IPS-11a (cell line): Measurements from ENCODE around the gene UBASH3A.
"Not testable (repeated sequence)": the region's sequence is repeated elsewhere in the genome, so short reads cannot be mapped to it uniquely, and the experiment has no call there.

ENCODE experiments used
- H3K4me3 ChIP-seq: one replicate; pipeline ENCODE4 v1.5.1; 2013; ENCODE audit warnings: low read depth, low read length, control low read depth

Gene UBASH3A

DNA sequence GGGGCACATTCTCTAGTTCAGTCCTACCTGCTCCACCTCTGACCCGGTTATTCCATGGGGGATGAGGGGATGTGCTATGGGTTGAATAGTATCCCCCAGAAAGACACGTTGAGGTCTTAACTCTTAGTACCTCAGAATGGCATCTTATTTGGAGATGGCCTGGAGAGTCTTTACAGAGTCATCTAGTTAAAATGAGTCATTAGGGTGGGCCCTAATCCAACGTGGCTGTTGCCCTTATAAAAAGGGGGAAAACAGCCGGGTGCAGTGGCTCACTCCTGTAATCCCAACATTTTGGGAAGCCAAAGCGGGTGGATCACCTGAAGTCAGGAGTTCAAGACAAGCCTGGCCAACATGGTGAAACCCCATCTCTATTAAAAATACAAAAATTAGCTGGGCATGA, 13.5 kb upstream of the UBASH3A start:
- no peak overlapping the region for H3K4me3 ChIP-seq

DNA sequence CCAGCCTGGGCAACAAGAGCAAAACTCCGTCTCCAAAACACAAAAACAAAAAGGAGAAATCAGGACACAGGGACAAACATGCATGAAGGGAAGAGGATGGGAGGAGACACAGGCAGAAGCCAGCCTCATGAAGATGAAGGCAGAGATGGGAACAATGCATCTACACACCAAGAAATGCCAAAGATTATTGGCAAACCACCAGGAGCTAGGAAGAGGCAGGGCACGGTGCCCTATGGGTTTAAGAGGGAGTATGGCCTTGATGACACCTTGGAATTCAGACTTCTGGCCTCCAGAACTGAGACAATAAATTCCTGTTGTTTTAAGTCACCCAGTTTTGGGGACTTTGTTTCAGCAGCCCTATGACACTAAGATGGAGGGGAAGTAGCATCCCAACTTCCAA, 13.0 kb upstream of the UBASH3A start:
- no peak overlapping the region for H3K4me3 ChIP-seq

DNA sequence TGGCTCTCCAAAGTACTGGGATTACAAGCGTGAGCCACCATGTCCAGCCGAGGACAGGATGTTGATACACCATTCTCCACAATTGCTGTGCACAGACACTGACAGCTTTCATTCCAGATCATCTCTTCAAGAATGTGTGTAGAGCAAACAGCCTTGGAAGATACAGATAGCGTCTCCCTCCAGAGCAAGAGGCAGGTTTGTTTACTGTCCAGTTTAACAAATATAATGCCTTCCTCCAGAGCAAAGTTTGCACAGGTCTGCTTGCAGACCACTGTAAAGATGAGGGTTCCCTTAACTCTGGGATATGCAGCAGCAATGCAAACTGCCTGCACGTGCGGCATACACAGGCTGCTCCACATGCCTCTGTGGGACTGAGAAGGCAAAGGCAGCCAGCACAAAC, 12.4 kb upstream of the UBASH3A start:
- H3K4me3 ChIP-seq, result no peak overlapping the region

DNA sequence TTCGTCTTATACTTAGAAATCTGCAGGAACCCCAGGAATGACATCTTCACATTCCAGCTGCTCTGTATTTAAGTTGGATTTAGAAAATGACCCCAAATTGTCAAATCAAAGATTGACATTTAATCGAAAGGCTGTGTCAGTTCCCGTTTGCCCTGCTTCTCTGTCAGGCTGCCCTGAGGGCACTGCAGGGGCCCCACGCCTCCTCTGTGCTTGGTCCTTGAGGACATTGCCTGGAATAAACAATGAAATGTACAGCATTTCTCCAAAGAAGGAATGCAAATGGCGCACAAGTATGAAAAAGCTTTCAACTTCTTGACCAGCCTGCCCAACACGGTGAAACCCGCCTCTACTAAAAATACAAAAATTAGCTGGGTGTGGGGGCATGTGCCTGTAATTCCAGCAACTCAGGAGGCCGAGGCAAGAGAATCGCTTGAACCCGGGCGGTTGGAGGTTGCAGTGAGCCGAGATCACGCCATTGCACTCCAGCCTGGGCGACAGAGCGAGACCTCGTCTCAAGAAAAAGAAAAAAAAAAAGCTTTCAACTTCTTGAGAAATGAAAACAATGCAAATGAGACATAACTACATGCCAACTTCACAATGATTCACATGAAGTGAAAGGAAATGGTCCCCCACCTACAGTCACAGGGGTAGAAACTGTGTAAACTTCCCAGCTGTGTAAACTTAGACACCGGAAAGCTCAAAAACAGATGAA, 10.8 kb upstream of the UBASH3A start:
- H3K4me3 ChIP-seq, result no peak overlapping the region

DNA sequence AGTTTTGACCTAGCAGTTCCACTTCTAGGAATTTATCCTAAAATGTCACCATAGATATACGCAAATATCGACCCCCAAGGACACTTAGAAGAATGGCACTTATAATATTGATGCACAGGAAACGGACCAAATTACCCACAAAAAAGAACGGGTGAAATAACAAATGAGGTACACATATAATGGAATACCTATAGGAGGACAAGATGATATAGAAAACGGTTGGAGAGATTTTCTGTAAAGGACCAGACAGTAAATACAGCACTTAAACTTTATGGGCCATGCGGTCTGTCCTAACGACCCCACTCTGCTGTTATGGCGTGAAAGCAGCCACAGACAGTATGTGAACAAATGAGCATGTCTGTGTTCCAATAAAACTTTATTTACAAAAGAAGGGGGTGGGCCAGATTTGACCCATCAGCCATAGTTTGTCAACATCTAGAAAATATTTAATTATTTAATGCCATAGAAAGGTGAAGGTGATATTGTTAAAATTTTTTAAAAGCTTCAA, 10.2 kb upstream of the UBASH3A start:
- no peak overlapping the region for H3K4me3 ChIP-seq

DNA sequence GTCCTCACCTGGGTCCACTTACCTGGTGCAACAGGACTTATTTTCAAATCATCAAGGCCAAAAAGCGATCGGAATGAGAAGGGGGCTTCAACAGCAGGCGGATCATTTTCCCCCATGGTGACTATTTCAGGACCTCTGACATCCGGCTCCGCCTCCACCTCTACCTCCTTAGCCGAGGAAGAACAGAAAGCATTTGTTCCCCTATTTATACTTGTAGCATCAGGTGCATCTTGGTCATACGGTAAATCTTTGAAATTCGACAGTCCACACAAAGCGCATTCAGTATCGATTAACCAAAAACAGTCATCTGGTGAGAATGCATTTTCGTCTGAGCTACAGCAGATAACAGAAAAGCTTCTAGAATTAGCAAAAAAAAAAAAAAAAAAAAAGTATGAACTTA, 8.4 kb upstream of the UBASH3A start:
- no peak overlapping the region for H3K4me3 ChIP-seq

DNA sequence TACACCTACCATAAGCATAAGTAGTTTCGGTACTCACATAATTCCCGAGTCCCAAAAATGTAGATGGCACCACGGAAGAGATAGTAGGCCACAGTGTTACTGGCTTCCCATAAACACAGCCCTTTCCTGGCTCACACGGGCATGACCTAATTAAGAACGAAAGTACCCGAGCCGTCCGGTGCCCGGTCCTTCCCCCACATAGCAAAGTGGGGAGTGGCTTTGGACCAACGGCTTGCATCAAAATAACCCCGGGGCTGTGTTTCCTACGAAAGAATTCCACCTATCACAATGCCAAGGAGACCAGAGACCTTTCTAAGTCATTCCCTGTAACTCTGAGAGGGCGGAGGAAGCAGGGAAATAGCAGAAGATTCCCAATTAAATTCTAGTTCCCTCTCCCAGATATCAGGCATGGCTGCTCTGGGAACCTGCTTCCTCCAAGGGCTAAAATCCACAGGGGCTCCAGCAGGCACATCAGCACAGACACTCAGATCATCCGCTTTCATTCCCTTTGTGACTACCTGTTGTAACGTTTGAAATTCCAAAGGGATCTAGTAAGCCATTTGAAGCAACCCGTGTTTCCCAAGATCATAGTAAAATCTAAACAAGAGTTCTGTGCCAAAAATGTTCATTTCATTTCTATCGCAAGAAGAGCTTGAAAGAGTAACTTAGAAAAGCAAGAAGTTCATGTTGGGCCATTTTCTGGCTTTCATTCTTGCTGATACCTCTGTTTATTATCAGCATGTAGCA, 7.6 kb upstream of the UBASH3A start, which contains the start of gene TMPRSS3:
Gene TMPRSS3, minus strand, starts transcription at position 148 of the 747 bp plus-strand sequence. CDS start 635 bp downstream, outside the sequence.
- no peak within 1 kb of the TSS for H3K4me3 ChIP-seq

DNA sequence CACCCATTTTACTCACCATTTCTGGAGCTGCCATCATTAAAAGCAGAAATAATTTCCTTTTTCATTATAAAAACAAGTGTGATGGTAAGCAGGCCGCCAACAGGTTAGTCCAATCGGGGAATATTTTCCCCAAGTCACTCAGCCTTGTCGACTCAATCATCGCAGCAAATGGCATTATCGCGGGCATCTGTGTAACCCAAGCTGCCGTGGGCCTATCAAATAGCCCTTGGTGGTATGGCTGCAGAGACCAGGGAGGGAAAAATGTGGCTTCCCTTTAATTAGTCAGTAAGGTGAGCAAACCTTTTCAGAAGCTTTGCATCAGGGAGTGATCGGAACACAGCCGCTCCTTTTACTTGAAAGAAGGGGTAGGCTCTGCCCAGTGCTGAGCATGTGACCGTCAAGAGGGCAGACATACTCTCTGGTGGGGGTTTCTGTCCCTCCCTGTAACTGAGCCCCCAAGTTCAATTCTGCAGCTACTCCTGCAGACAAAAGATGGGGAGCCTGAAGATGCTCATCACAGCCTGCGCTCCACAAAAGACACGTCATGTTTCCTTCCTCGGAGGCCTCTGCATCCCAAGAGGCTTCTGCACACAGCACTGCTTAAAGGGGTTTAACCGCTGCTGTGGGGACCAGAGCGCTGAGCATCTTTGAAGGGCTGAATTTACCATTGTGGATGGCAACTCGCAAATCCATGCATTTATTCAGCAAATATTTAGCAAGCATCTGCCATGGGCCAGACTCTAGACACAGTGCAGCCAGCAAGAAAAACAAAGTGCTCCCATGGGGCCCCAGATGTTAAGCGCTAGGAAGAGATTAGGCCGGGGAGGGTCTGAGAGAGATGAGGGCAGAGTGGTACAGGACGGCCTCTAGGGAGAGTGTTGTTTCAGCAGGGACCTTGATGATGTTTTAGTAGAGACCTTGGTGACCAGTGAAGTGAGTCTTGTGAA, 6.6 kb upstream of the UBASH3A start:
- no peak overlapping the region for H3K4me3 ChIP-seq

DNA sequence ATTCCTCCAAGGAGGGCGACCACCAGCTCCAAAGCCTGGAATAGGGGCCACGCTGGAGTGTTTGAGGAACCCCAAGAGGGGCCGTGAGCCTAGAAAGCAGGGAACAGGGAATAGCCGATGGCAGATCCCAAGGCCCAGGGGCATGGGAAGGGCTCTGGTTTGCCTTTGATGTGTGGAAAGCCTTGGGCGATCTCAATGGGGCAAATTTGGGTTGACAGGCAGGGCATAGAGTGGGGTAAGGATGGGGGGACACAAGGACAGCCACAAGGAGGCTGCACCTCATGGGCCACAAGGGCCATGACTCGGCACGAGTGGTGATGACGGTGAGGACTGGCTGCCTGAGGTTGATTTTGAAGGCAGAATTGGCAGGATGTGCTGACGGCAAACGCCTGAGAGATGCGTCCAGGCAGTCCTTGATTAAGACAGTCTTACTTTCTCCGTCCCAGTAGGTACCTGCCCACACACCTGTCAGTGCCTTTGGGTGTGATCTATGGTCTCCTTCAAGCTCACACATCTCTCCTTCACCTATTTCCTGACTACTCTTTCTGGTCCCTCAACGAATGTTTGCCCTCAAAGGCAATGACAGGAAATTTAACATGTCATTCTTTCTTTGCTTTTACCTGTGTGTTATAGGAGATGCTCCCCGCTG, 5.8 kb upstream of the UBASH3A start:
- no peak overlapping the region for H3K4me3 ChIP-seq

DNA sequence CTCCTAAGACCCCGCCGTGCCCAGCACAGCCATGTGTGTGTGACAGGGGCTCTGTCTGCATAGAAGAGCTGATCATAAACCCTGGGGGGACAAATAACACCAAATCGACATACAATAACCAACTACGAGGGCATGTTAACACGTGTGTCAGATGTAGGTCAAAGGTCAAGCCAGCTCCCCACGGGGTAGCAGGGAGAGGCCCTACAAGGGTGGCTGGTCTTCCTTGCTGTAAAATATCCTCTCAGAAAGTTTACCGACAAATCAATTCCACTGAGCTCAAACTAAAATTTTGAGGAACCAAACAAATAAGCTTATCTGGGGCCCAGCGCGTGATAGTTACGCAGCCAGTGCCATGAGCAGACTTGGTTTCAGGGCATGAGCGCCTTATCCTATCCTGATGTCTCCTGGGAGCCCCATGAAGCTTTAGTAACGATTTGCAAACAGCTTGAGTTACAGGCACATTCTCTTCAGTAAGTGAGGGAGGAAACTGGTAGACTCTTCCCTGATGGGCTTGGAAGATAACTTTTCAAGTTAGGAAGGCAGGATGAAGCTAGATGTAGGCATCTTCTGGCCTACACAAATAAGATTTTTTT, 5.2 kb upstream of the UBASH3A start:
- no peak overlapping the region for H3K4me3 ChIP-seq

DNA sequence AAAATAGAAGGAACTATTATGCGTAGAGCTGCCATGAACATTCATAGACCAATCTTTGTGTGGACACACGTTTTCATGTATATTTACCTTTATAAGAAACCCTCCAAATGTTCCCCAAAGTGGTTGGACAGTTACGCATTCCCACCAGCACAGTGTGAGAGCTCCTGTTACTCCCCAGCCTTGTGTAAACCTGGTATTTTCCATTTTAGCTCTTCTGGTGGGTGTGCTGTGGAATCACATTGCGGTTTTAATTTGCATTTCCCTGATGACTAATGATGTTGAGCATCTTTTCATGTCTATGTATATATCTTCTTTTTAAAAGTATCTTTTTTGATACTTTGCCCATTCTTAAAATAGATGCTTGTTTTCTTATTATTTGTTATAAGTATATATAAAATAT, 3.2 kb upstream of the UBASH3A start:
- H3K4me3 ChIP-seq, result no peak overlapping the region

DNA sequence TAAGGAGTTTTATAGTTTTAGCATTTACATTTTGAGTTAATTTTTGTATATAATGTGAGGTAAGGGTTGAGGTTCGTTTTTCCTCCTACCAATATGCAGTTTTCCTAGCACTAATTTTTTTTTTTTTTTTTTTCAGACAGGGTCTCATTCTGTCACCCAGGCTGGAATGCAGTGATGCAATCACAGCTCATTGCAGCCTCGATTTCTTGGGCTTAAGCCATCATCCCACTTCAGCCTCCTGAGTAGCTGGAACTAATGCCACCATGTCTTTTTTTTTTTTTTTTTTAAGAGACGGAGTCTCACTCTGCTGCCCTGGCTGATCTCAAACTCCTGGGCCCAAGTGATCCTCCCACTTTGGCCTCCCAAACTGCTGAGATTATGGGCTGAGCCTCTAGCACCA, 2.5 kb upstream of the UBASH3A start:
- H3K4me3 ChIP-seq, result no peak overlapping the region

DNA sequence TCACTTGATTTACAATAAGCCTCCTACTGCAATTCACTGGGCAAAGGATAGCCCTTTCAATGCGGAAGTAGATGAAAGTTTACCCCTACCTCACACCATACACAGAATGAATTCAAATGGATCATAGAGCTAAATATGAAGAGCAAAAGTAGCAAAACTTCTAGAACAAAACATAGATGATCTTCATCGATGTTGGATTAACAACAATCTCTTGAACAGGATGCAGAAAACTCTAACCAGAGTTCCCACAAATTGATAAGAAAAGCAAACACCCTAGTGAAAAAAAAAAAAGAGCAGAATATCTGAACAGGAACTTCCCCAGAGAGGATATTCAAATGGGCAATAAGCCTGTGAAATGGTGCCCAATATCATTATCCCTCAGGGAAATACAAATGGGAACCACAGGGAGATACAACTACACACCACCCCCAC, 1.9 kb upstream of the UBASH3A start:
- H3K4me3 ChIP-seq, result no peak overlapping the region

DNA sequence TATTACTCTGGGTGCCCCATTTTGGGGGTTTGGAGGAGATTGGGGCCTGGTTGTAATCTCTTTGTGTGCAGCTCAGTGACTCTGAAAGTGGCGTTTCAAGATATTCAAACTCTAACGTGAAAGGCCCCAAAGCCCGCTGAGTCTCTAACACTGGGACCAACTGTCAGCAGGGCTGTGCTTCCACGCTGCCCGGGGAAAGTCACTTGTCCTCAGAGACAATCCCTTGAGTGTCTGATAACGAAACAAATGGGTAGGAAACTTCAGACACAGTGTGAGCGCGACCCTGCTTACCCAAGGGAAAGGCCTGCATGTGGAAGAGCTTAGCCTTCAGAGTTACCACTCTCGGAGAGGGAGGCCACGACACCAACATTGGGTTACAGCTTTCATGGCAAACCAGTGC, 837 bp downstream of the UBASH3A start:
- no peak overlapping the region for H3K4me3 ChIP-seq

DNA sequence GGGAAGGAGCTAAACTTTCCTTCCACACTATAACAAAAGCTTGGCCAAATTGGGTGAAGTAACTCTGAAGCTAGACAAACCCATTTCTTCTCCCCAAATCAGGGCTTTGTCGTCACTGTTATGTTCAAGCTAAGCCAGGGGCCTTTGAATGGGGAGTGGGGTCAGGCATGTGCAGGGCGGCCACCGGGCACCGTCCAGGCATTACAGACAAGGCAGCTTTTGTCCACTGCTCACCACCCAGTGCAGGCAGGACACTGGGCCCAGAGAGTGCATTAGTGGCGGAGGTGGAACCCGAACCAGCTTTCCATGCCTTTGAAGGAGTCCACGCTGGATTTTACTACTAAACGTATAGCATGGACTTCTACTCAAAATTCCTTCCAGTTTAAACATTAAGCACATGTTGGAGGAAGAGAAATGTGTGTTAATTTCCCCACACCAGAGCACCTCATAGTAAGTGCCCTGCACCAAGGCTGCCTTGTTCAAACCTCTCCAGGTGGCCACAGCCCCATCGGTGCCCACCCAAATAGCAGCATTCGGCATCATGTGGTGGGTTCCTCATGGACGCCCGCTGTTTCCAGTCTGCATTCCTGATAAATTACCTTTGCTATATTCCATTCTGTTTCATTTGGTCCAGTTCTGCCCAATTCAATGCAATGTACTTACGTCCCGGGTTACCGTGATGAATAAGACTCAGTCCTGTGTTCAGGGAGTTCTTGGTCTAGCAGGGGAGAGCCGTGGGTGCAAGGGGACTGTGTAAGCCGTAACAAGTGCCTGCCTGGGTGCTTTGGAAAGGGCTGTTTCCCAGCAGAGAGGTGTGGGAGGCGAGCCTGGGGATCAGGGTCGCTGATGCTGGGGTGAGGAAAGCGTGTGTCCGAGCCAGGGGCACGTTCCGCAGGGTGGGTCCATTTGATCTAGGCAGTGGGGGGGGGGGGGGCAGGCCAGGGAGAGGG, 1.6 kb downstream of the UBASH3A start:
- no peak overlapping the region for H3K4me3 ChIP-seq

DNA sequence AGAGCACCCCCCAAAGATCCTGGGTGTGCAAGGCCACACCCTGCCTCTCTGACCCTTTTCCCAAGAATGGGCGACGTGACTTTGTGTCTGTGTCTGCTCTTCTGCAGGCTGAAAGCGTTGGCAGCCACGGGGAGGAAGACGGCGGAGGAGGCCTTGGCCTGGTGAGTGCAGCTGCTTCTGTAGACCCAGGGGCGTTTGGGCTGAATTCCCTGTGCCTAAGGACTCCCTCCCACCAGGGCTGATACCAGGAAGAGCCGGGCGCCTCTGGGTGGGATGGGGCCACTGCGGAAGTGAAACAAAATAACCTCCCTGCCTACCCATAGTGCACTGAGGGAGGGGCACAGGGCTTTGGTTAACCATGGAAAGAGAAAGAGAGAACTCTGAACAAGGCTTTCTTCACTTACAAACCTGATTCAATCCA, 2.5 kb downstream of the UBASH3A start:
- no peak overlapping the region for H3K4me3 ChIP-seq

DNA sequence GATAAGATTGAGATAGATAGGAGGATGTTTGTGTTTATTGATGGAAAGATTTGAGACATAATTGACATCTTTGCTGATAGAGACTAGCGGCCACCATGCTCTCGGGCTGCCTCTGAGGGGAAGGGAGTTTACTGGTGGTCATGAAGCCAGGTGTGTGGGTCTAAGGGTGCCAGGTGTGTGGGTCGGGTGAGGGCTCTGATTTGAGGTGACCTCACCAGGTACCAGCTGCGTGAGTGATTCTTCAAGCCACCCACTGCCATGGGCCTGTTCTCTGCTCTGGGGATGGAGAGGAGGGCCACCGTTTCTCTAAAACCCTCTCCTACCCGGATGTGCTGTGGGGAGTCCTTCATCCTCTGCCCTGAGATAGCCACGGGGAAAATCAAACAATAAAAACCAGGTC, 3.2 kb downstream of the UBASH3A start:
- H3K4me3 ChIP-seq, result no peak overlapping the region

DNA sequence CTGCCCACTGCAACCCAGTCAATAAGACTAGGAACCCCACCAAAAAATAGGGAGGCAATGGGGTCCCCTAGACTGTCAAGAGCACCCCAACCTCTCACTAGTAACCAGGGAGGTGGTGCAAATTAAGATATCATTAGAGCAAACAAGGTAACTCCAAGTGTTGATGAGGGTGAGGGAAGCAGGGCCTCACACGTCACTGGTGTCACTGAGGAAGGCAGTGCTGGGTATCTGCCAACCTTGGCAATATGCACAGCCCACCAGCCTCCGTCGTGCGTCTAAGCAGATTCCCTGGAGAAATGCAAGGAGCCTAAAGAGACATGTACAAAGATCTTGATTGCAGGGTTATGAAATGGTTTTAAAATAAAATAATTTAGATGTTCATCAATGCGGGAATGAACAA, 3.8 kb downstream of the UBASH3A start:
- H3K4me3 ChIP-seq, result no peak overlapping the region

DNA sequence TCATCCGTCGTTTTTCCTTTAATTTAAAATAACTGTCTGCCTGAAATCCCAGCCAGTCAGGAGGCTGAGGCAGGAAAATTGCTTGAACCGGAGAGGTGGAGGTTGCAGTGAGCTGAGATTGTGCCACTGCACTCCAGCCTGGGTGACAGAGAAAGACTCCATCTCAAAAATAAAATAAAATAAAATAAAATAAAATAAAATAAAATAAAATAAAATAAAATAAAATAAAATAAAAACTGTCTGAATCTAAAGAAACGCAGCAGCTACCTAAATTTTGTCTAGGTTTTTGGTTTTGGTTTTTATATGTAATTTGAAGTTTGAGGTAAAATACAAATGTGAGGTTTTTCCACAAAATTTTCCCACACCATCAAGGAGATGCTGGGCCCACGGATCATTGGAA, 5.0 kb downstream of the UBASH3A start:
- not testable (repeated sequence) for H3K4me3 ChIP-seq
